SK-N-SH treated with all-trans-retinoic acid at 6 μM for 48 hours (cell line): ENCODE results near the gene MUC5B.

ENCODE experiments used
- ARNTL ChIP-seq: fragments of 450-650 bp; formaldehyde crosslinking; IDR thresholded peaks from 2 replicates; pipeline ENCODE4 v1.5.0; 2020; ENCODE audit warnings: low read depth, mild to moderate bottlenecking, moderate library complexity, borderline replicate concordance
- PATZ1 ChIP-seq: fragments of 250-450 bp; sonication (Bioruptor Pico); IDR thresholded peaks from 2 replicates; pipeline ENCODE4 v1.8.0; 2020; ENCODE audit warnings: mild to moderate bottlenecking, moderate library complexity, borderline replicate concordance
- TOX ChIP-seq: fragments of 250-450 bp; sonication (Bioruptor Pico); IDR thresholded peaks from 2 replicates; pipeline ENCODE4 v1.8.0; 2021; ENCODE audit warnings: mild to moderate bottlenecking, moderate library complexity, borderline replicate concordance
- ZC3H10 ChIP-seq: fragments of 250-450 bp; sonication (Bioruptor Pico); IDR thresholded peaks from 2 replicates; pipeline ENCODE4 v1.5.1; 2021; ENCODE audit warnings: mild to moderate bottlenecking, moderate library complexity
- ZFP3 ChIP-seq: fragments of 250-450 bp; sonication (Bioruptor Pico); IDR thresholded peaks from 2 replicates; pipeline ENCODE4 v1.5.0; 2020; ENCODE audit warnings: mild to moderate bottlenecking, moderate library complexity
- ZFP30 ChIP-seq: fragments of 450-650 bp; formaldehyde crosslinking; IDR thresholded peaks from 2 replicates; pipeline ENCODE4 v1.5.0; 2022; ENCODE audit warnings: mild to moderate bottlenecking, moderate library complexity

- no peak for TF ChIP-seq ZFP3 (CRISPR knock-in tag)
- no peak for TF ChIP-seq ARNTL (CRISPR knock-in tag)
- TF ChIP-seq PATZ1 (CRISPR knock-in tag) = no peak
- TF ChIP-seq TOX (CRISPR knock-in tag) = no peak
- TF ChIP-seq ZFP30 (CRISPR knock-in tag) = no peak
- no peak for TF ChIP-seq ZC3H10
Observed at GRCh38 chr11:1197886-1198560, 24.8 kb upstream of the MUC5B start.
